Measurements from ENCODE around the gene KDM6A. TPM values are rescaled to one million over a fixed set of nuclear protein-coding genes. Genes with fewer than 3 reads are reported as not detected.

Gene KDM6A
- polyA plus RNA-seq, 1 experiment, result 9.9 TPM

DNA sequence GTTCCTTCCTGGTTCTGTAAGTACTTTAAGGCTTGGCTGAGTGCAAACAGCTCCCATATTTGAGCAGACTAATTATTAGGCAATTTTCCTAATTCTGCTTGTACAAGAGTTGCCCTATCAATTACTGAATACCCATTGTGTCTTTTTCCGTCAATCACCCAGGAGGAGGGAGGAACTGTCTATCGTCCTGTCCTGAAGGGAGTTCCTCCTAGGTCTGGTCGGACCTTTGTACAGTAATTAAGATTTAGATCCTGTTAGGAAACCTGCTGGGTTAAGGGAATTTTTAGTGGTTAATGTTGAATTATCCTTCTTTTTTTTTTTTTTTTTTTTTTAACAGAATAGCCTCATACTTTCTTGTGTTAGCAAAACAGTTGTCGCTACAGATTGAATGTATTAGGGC lies 130.1 kb downstream of the KDM6A start:
- no peak overlapping the region for H3K27ac ChIP-seq (ENCODE audit: low read depth, low read length)
- ChIA-PET POLR2A (no interaction called here), CTCF (no interaction called here)
- no peak for DNase-seq (ENCODE audit: low read depth, low spot score)
- peaks cover 5% of the 10 kb centered on the region for H3K9me3 ChIP-seq (ENCODE audit: control insufficient read depth, insufficient read depth, low read length)
- no peak overlapping the region for H3K4me3 ChIP-seq (ENCODE audit: low read depth, low read length)
- no peak for TF ChIP-seq CTCF (IDR thresholded peaks at IDR 0.05; ENCODE audit: low read depth, low read length)
- no peaks in the 10 kb centered on the region for H3K27me3 ChIP-seq (ENCODE audit: control insufficient read depth, insufficient read depth, low read length)

GRCh38 chrX:45006002-45006800 lies 133.2 kb downstream of the KDM6A start:
- no peak for DNase-seq (ENCODE audit: low read depth, low spot score)
- ChIA-PET POLR2A (no interaction called here), CTCF (no interaction called here)
- no peak for TF ChIP-seq CTCF (IDR thresholded peaks at IDR 0.05; ENCODE audit: low read depth, low read length)
- H3K9me3 ChIP-seq (ENCODE audit: control insufficient read depth, insufficient read depth, low read length), result peaks cover 5% of the 10 kb centered on the region
- no peaks in the 10 kb centered on the region for H3K27me3 ChIP-seq (ENCODE audit: control insufficient read depth, insufficient read depth, low read length)
- H3K4me3 ChIP-seq (ENCODE audit: low read depth, low read length), result no peak overlapping the region
- no peak overlapping the region for H3K27ac ChIP-seq (ENCODE audit: low read depth, low read length)

DNA sequence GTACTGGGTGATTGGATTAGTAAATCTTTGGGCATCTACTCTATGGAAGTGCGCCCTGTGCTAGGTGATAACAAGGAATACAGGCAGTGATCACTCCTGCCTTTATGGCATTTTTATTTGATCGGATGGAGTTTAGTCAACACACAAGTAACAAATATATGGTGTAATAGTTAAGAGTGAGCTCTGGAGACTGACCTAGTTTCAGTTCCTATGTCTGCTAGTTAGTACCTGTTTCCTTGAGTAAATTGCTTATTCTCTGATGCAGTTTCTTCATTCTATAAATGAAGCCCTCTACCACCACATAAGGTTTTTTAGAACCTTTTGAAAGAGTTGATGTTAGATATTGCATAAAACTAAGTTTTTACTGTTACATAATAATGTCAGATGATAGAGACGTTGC lies 134.6 kb downstream of the KDM6A start:
- CTCF ChIA-PET, result no interaction called here
- POLR2A ChIA-PET, result no interaction called here
- TF ChIP-seq CTCF (IDR thresholded peaks at IDR 0.05; ENCODE audit: low read depth, low read length), result no peak
- no peak for DNase-seq (ENCODE audit: low read depth, low spot score)
- no peaks in the 10 kb centered on the region for H3K27me3 ChIP-seq (ENCODE audit: control insufficient read depth, insufficient read depth, low read length)
- H3K27ac ChIP-seq (ENCODE audit: low read depth, low read length), result no peak overlapping the region
- H3K4me3 ChIP-seq (ENCODE audit: low read depth, low read length), result no peak overlapping the region
- peaks cover 5% of the 10 kb centered on the region for H3K9me3 ChIP-seq (ENCODE audit: control insufficient read depth, insufficient read depth, low read length)

- no peak for TF ChIP-seq CTCF (IDR thresholded peaks at IDR 0.05; ENCODE audit: low read depth, low read length)
- Histone ChIP-seq H3K27ac (ENCODE audit: low read depth, low read length) (no peak overlapping the region), H3K9me3 (ENCODE audit: control insufficient read depth, insufficient read depth, low read length) (peaks cover 5% of the 10 kb centered on the region), H3K27me3 (ENCODE audit: control insufficient read depth, insufficient read depth, low read length) (no peaks in the 10 kb centered on the region), H3K4me3 (ENCODE audit: low read depth, low read length) (no peak overlapping the region)
- DNase-seq (ENCODE audit: low read depth, low spot score), result no peak
- ChIA-PET POLR2A (no interaction called here), CTCF (no interaction called here)
These were observed 136.5 kb downstream of the KDM6A start for GRCh38 chrX:45009371-45010000.

DNA sequence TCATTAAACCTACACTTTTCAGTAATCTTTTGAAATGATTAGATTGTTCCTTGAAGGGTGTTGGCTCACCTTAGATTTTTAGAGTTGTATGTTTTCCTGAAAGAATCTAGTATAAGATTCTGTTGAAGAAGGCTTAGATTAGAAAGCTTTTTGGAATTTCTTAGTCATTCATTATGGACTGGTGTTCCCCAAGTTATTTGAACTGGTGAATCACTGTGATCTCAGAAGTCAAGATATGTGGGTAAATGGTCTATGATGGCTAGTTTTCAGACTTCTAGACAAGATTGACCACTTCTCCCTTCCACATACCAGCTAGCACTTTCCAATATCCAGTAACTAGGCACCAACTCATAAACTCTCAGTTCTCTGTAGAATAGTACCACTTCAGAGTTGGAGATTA lies 138.1 kb downstream of the KDM6A start:
- H3K27ac ChIP-seq (ENCODE audit: low read depth, low read length), result no peak overlapping the region
- no peak for DNase-seq (ENCODE audit: low read depth, low spot score)
- CTCF ChIA-PET, result no interaction called here

More for the DNA sequence above, 138.1 kb downstream of the KDM6A start:
- Histone ChIP-seq H3K4me3 (ENCODE audit: low read depth, low read length) (no peak overlapping the region), H3K9me3 (ENCODE audit: control insufficient read depth, insufficient read depth, low read length) (peaks cover 3% of the 10 kb centered on the region), H3K27me3 (ENCODE audit: control insufficient read depth, insufficient read depth, low read length) (no peaks in the 10 kb centered on the region)
- TF ChIP-seq CTCF (IDR thresholded peaks at IDR 0.05; ENCODE audit: low read depth, low read length), result no peak
- POLR2A ChIA-PET, result no interaction called here
